ENCODE results near the gene PTPRD. TPM values are rescaled to one million over a fixed set of nuclear protein-coding genes. Genes with fewer than 3 reads are reported as not detected.

PTPRD gene
- total RNA-seq, 3 donors from 2014 or later (not counting 1 experiment from before 2014, with no cell fraction given), result 0.05 to 0.68 TPM; not detected in 1

DNA sequence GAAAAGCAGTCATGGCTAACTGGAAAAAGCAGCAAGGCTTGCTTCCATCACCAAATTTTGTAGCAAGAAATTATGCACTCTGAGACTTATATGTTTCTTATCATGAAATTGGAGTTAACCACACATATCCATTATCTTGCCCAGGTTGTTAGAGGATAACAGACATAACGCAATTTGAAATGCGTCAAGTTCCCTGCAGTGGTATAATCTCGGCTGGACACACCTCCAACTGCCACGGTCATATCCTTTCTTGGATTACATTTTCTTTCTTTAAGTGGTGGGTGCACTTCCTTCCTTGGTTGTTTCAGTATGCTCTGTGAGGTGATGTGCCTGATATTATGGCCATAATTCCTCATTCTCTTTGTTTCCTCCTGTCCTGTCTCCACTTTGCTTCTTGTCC is 2118.2 kb downstream of the PTPRD start:
- intact Hi-C loops (cut with micrococcal nuclease), result no loop called here
- TF ChIP-seq, protein P1, sequence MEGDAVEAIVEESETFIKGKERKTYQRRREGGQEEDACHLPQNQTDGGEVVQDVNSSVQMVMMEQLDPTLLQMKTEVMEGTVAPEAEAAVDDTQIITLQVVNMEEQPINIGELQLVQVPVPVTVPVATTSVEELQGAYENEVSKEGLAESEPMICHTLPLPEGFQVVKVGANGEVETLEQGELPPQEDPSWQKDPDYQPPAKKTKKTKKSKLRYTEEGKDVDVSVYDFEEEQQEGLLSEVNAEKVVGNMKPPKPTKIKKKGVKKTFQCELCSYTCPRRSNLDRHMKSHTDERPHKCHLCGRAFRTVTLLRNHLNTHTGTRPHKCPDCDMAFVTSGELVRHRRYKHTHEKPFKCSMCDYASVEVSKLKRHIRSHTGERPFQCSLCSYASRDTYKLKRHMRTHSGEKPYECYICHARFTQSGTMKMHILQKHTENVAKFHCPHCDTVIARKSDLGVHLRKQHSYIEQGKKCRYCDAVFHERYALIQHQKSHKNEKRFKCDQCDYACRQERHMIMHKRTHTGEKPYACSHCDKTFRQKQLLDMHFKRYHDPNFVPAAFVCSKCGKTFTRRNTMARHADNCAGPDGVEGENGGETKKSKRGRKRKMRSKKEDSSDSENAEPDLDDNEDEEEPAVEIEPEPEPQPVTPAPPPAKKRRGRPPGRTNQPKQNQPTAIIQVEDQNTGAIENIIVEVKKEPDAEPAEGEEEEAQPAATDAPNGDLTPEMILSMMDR (IDR thresholded peaks at IDR 0.05), result no peak
- no peak overlapping the region for H3K4me3 ChIP-seq (ENCODE audit: low read length)
- no peaks in the 10 kb centered on the region for H3K4me1 ChIP-seq (ENCODE audit: control insufficient read depth, insufficient read depth, low read length)
- no peaks in the 10 kb centered on the region for H3K9me3 ChIP-seq (ENCODE audit: control insufficient read depth, insufficient read depth, low read length)
- H3K27ac ChIP-seq (ENCODE audit: low read length), result no peak overlapping the region
- DNase-seq, result no peak
- Mint-ChIP-seq H3K36me3 (no peaks in the 10 kb centered on the region), H3K4me1 (no peaks in the 10 kb centered on the region), H3K27ac (no peak overlapping the region), H3K4me3 (no peak overlapping the region), H3K27me3 (ENCODE audit: low read depth in 2 of 2) (peaks cover 0 to 4% of the 10 kb centered on the region in 2 donors), H3K9me3 (peaks cover 0 to 2% of the 10 kb centered on the region in 2 donors)
- H3K36me3 ChIP-seq (ENCODE audit: control insufficient read depth, insufficient read depth, low read length), result no peaks in the 10 kb centered on the region
- H3K27me3 ChIP-seq (ENCODE audit: control insufficient read depth, insufficient read depth, low read length), result no peaks in the 10 kb centered on the region
- ATAC-seq, result no peak
- WGBS (ENCODE audit: insufficient coverage), result 63% methylated on average over 3 of the region's 4 CpGs

DNA sequence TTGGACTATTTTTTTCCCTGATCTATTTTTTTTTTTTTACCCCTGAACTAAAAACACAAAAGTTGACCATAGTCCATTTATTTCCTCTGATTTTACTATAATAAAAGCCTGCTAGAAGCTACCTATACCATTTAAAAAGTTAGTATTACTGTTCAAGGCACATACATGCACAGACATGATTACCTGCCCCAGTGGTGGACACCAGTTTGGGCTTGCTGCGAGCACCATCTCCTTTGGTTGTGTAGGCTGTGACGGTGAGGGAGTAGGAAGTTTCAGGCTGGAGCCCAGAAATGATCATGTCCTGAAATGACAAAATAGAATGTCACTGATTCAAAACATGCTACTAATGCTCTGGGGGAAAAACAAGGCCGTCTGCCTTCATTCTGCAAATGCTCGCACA is 2120.1 kb downstream of the PTPRD start:
- no peak overlapping the region for H3K4me3 ChIP-seq (ENCODE audit: low read length)
- peaks cover 0 to 2% of the 10 kb centered on the region in 2 donors for H3K9me3 Mint-ChIP-seq
- H3K36me3 ChIP-seq (ENCODE audit: control insufficient read depth, insufficient read depth, low read length), result no peaks in the 10 kb centered on the region
- no peaks in the 10 kb centered on the region for H3K27me3 ChIP-seq (ENCODE audit: control insufficient read depth, insufficient read depth, low read length)
- peaks cover 0 to 4% of the 10 kb centered on the region in 2 donors for H3K27me3 Mint-ChIP-seq (ENCODE audit: low read depth in 2 of 2)
- H3K9me3 ChIP-seq (ENCODE audit: control insufficient read depth, insufficient read depth, low read length), result no peaks in the 10 kb centered on the region
- TF ChIP-seq, protein P1 (IDR thresholded peaks at IDR 0.05), result no peak
- DNase-seq (no peak), ATAC-seq (no peak)
- intact Hi-C loops (cut with micrococcal nuclease), result no loop called here
- H3K4me1 ChIP-seq (ENCODE audit: control insufficient read depth, insufficient read depth, low read length), result no peaks in the 10 kb centered on the region
- no peaks in the 10 kb centered on the region for H3K4me1 Mint-ChIP-seq
- H3K27ac ChIP-seq (ENCODE audit: low read length), result no peak overlapping the region
- WGBS (ENCODE audit: insufficient coverage), result 86% methylated on average over 4 of the region's 4 CpGs
- no peaks in the 10 kb centered on the region for H3K36me3 Mint-ChIP-seq
- H3K27ac Mint-ChIP-seq, result no peak overlapping the region
- no peak overlapping the region for H3K4me3 Mint-ChIP-seq

DNA sequence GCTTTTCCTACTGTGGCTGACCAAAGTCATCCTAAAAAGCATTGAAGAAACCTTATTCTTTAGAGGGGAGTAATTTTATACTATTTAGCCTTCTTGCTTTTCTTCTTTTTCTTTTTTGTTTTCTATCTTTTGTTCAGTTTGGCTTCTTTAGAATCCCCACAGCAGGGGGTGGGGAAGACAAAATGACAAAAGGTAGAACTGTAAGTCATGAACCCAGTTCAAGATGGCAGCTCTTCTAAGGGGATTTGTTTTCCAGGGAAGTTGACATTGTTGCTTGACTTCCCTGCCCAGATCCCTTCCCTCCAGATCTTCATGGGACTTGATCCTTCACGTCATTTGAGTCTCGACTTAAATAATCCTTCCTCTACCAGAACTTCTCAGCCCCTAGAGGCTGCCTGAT is 2120.8 kb downstream of the PTPRD start:
- Histone ChIP-seq H3K27me3 (ENCODE audit: control insufficient read depth, insufficient read depth, low read length) (no peaks in the 10 kb centered on the region), H3K4me3 (ENCODE audit: low read length) (no peak overlapping the region), H3K4me1 (ENCODE audit: control insufficient read depth, insufficient read depth, low read length) (no peaks in the 10 kb centered on the region), H3K9me3 (ENCODE audit: control insufficient read depth, insufficient read depth, low read length) (no peaks in the 10 kb centered on the region), H3K36me3 (ENCODE audit: control insufficient read depth, insufficient read depth, low read length) (no peaks in the 10 kb centered on the region), H3K27ac (ENCODE audit: low read length) (no peak overlapping the region)
- peaks cover 0 to 2% of the 10 kb centered on the region in 2 donors for H3K9me3 Mint-ChIP-seq
- ATAC-seq (no peak), DNase-seq (no peak)
- H3K4me3 Mint-ChIP-seq, result no peak overlapping the region
- H3K27me3 Mint-ChIP-seq (ENCODE audit: low read depth in 2 of 2), result peaks cover 0 to 4% of the 10 kb centered on the region in 2 donors
- TF ChIP-seq, protein P1 (IDR thresholded peaks at IDR 0.05), result no peak
- intact Hi-C loops (cut with micrococcal nuclease), result no loop called here
- no peak overlapping the region for H3K27ac Mint-ChIP-seq
- H3K36me3 Mint-ChIP-seq, result no peaks in the 10 kb centered on the region
- no peaks in the 10 kb centered on the region for H3K4me1 Mint-ChIP-seq
- 97% methylated on average over 2 of the region's 2 CpGs for WGBS (ENCODE audit: insufficient coverage)

DNA sequence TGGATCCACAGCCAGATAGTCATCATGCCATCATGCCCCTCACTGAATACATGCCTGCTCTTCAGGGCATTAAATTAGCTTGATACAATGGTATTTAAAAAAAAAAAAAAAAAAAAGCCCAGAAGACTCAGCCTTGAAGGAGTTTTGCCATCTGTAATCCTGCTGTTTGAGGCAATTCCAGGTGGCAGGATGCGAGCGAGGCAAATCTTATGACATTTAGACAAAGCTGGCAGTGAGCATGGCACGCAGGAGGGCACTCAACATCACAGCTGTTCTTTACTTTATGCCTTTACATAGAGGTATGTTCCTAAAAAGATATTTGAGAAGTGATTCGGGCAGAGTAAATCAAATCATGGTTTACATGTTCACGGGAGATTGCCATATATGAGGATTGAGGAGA is 2121.2 kb downstream of the PTPRD start:
- DNase-seq (no peak), ATAC-seq (no peak)
- Histone ChIP-seq H3K36me3 (ENCODE audit: control insufficient read depth, insufficient read depth, low read length) (no peaks in the 10 kb centered on the region), H3K4me3 (ENCODE audit: low read length) (no peak overlapping the region), H3K27me3 (ENCODE audit: control insufficient read depth, insufficient read depth, low read length) (no peaks in the 10 kb centered on the region), H3K9me3 (ENCODE audit: control insufficient read depth, insufficient read depth, low read length) (no peaks in the 10 kb centered on the region), H3K27ac (ENCODE audit: low read length) (no peak overlapping the region), H3K4me1 (ENCODE audit: control insufficient read depth, insufficient read depth, low read length) (no peaks in the 10 kb centered on the region)
- Mint-ChIP-seq H3K4me1 (no peaks in the 10 kb centered on the region), H3K9me3 (peaks cover 0 to 2% of the 10 kb centered on the region in 2 donors), H3K27me3 (ENCODE audit: low read depth in 2 of 2) (peaks cover 0 to 4% of the 10 kb centered on the region in 2 donors), H3K36me3 (no peaks in the 10 kb centered on the region), H3K4me3 (no peak overlapping the region), H3K27ac (no peak overlapping the region)
- TF ChIP-seq, protein P1 (IDR thresholded peaks at IDR 0.05), result no peak
- 94% methylated on average over 2 of the region's 5 CpGs for WGBS (ENCODE audit: insufficient coverage)
- intact Hi-C loops (cut with micrococcal nuclease), result no loop called here
